HEK293T (cell line): Measurements from ENCODE around the gene NXPH4.

Source experiments
- ARNT ChIP-seq: fragments of 450-650 bp; IDR thresholded peaks from 2 replicates; pipeline ENCODE4 v1.6.1; 2017; ENCODE audit warnings: mild to moderate bottlenecking
- BHLHE40 ChIP-seq: fragments of 450-650 bp; IDR thresholded peaks from 2 replicates; pipeline ENCODE4 v1.6.1; 2016; ENCODE audit warnings: mild to moderate bottlenecking, moderate library complexity, borderline replicate concordance
- FOXA1 ChIP-seq: fragments of 450-650 bp; IDR thresholded peaks from 2 replicates; pipeline ENCODE4 v1.6.1; 2016; ENCODE audit warnings: mild to moderate bottlenecking
- FOXM1 ChIP-seq: fragments of 450-650 bp; IDR thresholded peaks from 2 replicates; pipeline ENCODE4 v1.6.1; 2017; ENCODE audit warnings: mild to moderate bottlenecking, borderline replicate concordance
- NFRKB ChIP-seq: fragments of 450-650 bp; IDR thresholded peaks from 2 replicates; pipeline ENCODE4 v1.6.1; 2016; ENCODE audit warnings: mild to moderate bottlenecking, moderate library complexity
- PKNOX1 ChIP-seq: fragments of 450-650 bp; IDR thresholded peaks from 2 replicates; pipeline ENCODE4 v1.6.1; 2016
- SP1 ChIP-seq: fragments of 450-650 bp; IDR thresholded peaks from 2 replicates; pipeline ENCODE4 v1.6.1; 2017
- SUZ12 ChIP-seq: fragments of 450-650 bp; IDR thresholded peaks from 2 replicates; pipeline ENCODE4 v1.6.1; 2016; ENCODE audit warnings: mild to moderate bottlenecking
- TARDBP ChIP-seq: fragments of 450-650 bp; IDR thresholded peaks from 2 replicates; pipeline ENCODE4 v1.6.1; 2016

GRCh38 chr12:57250541-57250940 is 33.9 kb downstream of the NXPH4 start:
- no peak for TF ChIP-seq FOXM1
- no peak for TF ChIP-seq FOXA1
- no peak for TF ChIP-seq PKNOX1
- no peak for TF ChIP-seq SP1
- TF ChIP-seq ARNT: no peak
- no peak for TF ChIP-seq BHLHE40
- no peak for TF ChIP-seq NFRKB
- no peak for TF ChIP-seq TARDBP
- TF ChIP-seq SUZ12: no peak
